GM19463 (cell line): ENCODE results near the gene OGN.
"Not testable (repeated sequence)": the region's sequence is repeated elsewhere in the genome, so short reads cannot be mapped to it uniquely, and the experiment has no call there.

Experiments used
- ATAC-seq: cut with Tn5 transposase; IDR thresholded peaks from one replicate; pipeline ENCODE4 v1.9.1; 2021; ENCODE audit warnings: mild to moderate bottlenecking, moderate library complexity; ENCODE audit not compliant: unreplicated experiment

The OGN gene

GRCh38 chr9:92404042-92404836 lies at the start of gene OGN:
OGN (minus strand) TSS chr9:92404578; CDS start chr9:92403407, 1,171 bp downstream.
- ATAC-seq = no peak

- ATAC-seq = no peak
Measured at GRCh38 chr9:92446536-92446935, 42.2 kb upstream of the OGN start.

- no peak for ATAC-seq
Measured at GRCh38 chr9:92444841-92445240, 40.5 kb upstream of the OGN start.

GRCh38 chr9:92440751-92441046 lies 36.3 kb upstream of the OGN start:
- peak; percentile 57 for ATAC-seq

- no peak for ATAC-seq
Measured at GRCh38 chr9:92439921-92440750, 35.8 kb upstream of the OGN start.

GRCh38 chr9:92438900-92439526 lies 34.6 kb upstream of the OGN start:
- ATAC-seq = no peak

GRCh38 chr9:92435263-92435662 lies 30.9 kb upstream of the OGN start:
- no peak for ATAC-seq

- ATAC-seq = no peak
Measured at GRCh38 chr9:92432972-92433548, 28.7 kb upstream of the OGN start.

- ATAC-seq = no peak
Measured at GRCh38 chr9:92432350-92432749, 28.0 kb upstream of the OGN start.

GRCh38 chr9:92429836-92430235 lies 25.5 kb upstream of the OGN start:
- ATAC-seq = no peak

GRCh38 chr9:92426501-92427145 lies 22.2 kb upstream of the OGN start:
- ATAC-seq = no peak

GRCh38 chr9:92425474-92425873 lies 21.1 kb upstream of the OGN start:
- no peak for ATAC-seq

GRCh38 chr9:92424340-92424739 lies 20.0 kb upstream of the OGN start, which contains the start of gene OMD:
OMD (minus strand) TSS chr9:92424471; CDS start chr9:92417558, 6,913 bp downstream.
- ATAC-seq = no peak

GRCh38 chr9:92423612-92424011 lies 19.2 kb upstream of the OGN start:
- no peak for ATAC-seq

GRCh38 chr9:92422611-92423338 lies 18.4 kb upstream of the OGN start:
- no peak for ATAC-seq

GRCh38 chr9:92414566-92414965 lies 10.2 kb upstream of the OGN start:
- ATAC-seq = no peak

- ATAC-seq = not testable (repeated sequence)
Measured at GRCh38 chr9:92411157-92411556, 6.8 kb upstream of the OGN start.

GRCh38 chr9:92408747-92409478 lies 4.5 kb upstream of the OGN start:
- no peak for ATAC-seq

- ATAC-seq = no peak
Measured at GRCh38 chr9:92407818-92408217, 3.4 kb upstream of the OGN start.
